NCI-H2196 treated with DMSO at 0.1 percent for 48 hours (cell line): Measurements from ENCODE around the gene TRHDE.

ENCODE experiments used
- DNase-seq: peaks from one replicate; lab custom pipeline; 2025; ENCODE audit not compliant: unreplicated experiment; lab: John Stamatoyannopoulos, UW

Gene TRHDE

GRCh38 chr12:72432037-72432604 is 160.0 kb downstream of the TRHDE start:
- DNase-seq, result no peak

GRCh38 chr12:72433298-72433697 is 161.1 kb downstream of the TRHDE start:
- no peak for DNase-seq

GRCh38 chr12:72434999-72435398 is 162.8 kb downstream of the TRHDE start:
- no peak for DNase-seq

DNA sequence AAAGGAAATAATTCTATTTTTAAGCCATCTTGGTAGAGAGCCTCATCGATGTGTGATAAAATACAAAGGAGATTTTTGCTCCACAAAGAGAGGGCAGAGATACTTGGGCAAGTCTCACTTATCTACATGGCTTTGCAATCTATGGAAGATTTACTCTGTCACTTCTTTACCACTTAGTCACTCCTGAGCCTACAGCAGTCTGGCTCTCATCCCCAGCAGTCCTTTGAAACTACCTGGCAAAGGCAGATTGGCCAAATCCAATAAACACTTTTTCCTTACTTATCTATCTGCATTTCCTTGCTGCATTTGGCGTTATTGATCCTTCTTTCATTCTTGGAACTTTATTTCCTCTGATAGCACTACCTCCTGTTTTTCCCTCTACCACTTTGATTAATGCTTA is 170.0 kb downstream of the TRHDE start:
- no peak for DNase-seq

DNA sequence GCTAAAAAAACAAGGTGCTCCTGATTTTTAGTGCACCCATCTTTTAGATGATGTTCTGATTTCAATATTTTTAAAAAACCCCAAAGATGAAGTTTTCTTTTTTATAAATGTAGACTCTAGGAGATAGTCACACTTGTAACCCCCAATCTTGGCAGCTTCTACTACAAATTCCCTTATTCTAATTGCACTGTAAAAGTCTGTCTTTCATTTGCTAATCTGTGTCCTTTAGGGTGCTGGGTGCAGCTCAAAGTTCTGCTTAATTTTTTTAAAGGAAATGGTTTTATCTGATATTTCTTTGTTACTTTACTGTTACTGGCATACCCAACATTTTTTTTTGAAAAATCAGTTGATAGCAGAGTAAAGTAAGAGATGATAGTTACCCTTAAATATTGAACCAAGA is 172.0 kb downstream of the TRHDE start:
- no peak for DNase-seq

DNA sequence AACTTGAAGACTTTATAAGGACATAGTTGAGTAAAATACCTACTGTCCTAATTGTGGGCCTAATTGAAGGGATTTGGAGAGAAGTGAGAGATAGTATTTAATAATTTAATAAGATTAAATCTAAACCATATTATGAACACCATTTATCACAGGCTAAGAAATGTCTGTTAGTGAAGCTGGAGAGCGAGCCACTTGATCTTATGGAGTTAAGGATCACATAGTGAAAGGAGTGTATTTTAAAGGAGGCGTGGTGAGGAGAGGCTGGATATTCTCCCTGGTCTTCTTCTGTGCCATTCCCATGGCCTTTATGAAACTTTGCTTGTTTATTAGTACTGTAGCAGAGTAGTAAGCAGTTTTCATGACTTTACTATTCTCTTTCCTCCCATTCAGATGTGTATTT is 172.4 kb downstream of the TRHDE start:
- DNase-seq, result no peak

DNA sequence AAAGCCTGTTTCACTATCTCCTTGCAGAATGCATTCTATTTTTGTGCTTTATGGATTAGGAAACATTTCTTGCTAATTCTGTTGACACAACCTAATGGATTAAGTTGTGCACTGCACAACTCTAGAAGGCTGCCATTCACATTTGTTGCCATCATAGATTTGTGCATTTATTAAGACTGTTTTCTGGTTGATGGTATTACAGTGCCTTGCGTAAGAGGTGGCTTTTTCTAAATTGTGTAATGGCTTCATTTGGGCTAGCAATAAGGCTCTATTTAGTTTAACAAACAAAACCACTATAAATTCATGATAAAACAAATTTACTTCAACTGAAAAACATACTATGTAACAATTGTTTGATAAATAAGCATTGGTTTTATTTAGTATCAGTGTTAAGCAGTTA is 175.9 kb downstream of the TRHDE start:
- DNase-seq, result no peak

DNA sequence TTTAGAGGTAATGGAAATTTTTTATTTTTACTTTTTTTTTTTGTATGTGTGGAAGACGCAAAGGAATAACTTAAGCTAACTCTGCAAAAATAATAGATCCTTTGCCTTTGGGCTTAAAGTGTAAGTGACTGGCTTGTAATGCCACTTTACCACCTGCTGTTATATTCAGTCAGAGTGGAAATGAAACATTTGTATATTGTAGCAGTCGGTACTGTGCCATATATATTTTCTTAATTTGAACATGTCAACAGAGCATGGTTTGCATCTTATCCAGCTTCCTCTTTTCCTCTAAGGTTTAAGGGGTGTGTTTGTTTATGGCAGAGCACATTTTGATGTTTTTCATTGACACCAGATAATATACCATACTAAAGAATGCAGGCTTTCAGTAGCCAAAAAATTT is 176.6 kb downstream of the TRHDE start:
- no peak for DNase-seq

GRCh38 chr12:72453066-72453465 is 180.9 kb downstream of the TRHDE start:
- no peak for DNase-seq

- no peak for DNase-seq
Observed at GRCh38 chr12:72453550-72453949, 181.4 kb downstream of the TRHDE start.

DNA sequence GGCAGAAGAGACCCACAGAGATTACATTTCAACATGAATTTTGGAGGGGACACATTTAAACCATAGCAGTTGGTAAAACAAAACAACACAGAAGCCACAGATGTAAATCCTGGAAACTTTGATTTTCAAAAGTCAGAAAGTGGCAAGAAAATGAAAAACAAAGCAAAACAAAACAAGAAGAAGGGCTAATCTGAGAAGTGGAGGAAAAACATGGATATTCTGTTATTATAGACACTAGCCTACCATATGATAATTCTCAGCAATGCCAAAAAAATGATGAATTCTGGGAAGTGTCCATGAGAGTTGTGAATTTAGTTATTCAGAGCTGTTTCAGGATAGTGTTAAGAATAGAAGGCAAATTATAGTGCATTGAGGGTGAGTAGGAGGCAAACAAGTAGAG is 192.3 kb downstream of the TRHDE start:
- no peak for DNase-seq

- no peak for DNase-seq
Observed at GRCh38 chr12:72465155-72465554, 193.0 kb downstream of the TRHDE start.

DNA sequence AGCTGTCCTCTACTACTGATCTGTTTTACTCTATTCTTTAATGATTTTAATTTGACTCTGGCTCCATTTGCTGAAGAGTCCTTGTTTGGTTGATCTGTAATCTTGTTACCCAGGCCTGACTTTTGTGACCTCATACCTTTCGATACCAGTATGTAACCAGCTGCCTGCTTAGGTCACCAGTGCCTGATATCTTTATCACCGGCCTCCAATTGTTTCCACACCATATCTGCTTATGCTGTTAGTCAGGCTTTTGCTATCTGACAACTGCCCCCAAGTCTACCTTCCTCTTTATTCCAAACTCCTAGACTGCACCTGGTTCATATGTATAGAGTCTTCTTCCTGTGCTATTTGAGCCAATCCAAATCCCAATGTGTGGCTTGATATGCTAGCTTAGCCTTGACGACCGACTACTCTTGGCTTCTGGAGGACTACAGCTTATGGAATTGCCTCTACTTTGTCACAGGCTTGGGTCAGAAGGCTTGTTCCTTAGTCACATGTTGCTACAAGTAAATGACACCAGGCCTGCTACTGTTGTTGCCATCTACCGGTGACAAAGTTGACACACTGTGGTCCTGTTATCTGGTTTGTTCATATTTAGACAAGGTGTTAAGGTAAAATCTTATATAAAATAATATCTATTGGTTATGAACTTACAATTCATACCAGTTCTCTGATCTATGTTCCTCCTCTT is 193.9 kb downstream of the TRHDE start:
- no peak for DNase-seq

- DNase-seq, result no peak
Observed at GRCh38 chr12:72467985-72468384, 195.8 kb downstream of the TRHDE start.

DNA sequence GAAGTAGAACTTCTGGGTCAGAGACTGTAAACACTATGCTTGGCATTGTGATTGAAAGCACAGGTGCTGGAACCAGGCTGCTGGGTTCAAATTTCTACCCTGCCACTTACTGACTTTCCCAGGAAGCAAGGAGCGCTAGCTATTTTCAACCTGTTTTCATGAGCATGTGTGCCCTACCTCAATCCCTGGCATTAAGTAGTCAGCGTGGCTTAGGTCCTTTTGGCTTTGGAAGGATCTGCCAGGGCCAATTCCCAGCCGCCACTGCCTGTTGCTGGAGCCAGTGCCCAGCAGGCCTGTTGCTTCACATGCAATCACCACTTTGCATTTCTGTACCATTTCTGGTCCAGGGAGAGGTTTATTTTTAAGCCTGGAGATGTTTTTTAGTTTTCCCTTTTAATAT is 196.3 kb downstream of the TRHDE start:
- no peak for DNase-seq

GRCh38 chr12:72471806-72472205 is 199.6 kb downstream of the TRHDE start:
- no peak for DNase-seq

DNA sequence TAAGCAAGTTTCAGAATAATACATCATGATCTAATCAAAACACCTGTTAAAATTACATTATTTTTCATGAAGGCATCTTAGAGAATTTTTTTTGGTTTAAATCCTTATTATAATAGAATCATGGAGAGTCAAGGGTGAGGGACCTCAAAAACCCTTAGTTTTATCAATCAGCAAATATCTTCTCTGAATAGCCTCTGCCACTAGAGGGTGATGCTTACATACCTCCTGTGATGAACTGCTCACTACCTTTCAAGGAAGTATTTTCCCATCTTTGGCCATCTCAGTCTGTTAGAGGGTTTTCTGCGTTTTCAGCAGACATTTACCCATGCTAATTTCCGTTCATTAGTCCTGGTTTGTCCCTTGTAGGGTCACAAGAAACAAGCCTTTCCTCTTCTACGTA is 200.2 kb downstream of the TRHDE start:
- DNase-seq, result no peak

- no peak for DNase-seq
Observed at GRCh38 chr12:72476301-72476700, 204.1 kb downstream of the TRHDE start.

- no peak for DNase-seq
Observed at GRCh38 chr12:72485017-72485701, 213.0 kb downstream of the TRHDE start.

DNA sequence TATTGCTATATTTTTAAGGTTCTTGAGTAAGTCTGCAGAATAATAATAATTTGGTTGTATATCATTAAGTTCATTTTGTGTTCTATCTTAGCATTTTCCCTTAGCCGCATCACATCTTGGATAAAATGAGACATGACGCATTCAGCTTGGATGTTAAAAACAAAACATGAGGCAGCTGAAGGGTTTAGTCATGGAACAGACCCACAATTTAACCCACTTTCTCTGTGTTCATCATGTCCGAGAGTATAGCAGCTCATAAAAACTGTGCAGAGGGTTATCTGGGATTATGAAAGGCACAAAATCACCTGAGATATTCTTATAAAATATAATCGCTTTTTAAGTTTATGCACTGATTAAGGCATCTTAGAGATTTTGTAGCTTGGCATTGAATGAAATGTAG is 219.3 kb downstream of the TRHDE start:
- no peak for DNase-seq

DNA sequence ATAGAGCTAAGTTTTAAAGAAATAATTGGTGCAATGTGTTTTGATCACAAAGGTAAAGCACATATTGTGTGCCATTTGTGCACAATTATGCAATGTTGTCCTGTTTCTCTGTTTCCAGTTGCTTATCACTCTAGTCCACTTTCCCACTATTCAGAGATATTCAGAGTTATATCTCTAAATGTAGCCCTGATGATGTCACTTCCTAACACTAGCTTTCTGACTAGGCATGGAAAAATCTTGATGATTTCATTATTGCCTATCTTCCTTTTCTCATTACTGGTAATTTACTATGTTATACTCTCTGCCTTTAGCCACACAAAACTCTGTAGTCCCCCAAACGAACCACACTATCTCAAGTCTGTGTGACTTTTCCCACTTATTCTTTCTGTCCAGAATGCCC is 221.2 kb downstream of the TRHDE start:
- DNase-seq, result no peak

DNA sequence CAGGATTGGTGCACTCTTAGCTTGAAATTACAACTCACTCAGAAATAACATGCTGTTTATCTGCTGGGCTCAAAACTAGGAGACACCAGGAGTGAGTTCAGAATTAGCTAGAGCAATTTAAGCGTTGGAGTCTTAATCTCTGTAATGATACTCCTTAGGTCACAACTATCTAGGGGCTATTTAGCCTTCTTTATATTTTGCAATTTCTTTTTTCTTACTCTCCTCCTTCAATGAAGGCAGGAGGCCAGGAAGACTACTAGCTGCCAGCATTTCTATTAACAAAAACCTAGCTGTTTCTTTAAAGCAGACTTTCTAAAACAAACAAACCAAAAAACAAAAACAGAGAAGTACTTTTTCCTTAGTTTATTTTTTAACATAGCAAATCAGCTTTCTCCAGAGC is 226.2 kb downstream of the TRHDE start:
- DNase-seq, result no peak

- no peak for DNase-seq
Observed at GRCh38 chr12:72499244-72499643, 227.1 kb downstream of the TRHDE start.
